NAMALWA (cell line): ENCODE results near the gene FN3K.

Experiments used
- DNase-seq: peaks from one replicate; pipeline ENCODE4 v3.0.0-alpha.2; 2015; ENCODE audit warnings: low spot score

Gene FN3K

GRCh38 chr17:82734987-82735866, at the start of gene FN3K:
TSS of gene FN3K (plus strand) at chr17:82735615. CDS start at chr17:82735637, 22 bp downstream.
- no peak for DNase-seq

- DNase-seq = no peak
Measured at GRCh38 chr17:82686366-82687324, 48.8 kb upstream of the FN3K start.

- no peak for DNase-seq
Measured at GRCh38 chr17:82687375-82687861, 48.0 kb upstream of the FN3K start.

GRCh38 chr17:82687871-82688270, 47.5 kb upstream of the FN3K start:
- DNase-seq = no peak

GRCh38 chr17:82689077-82689476, 46.3 kb upstream of the FN3K start:
- no peak for DNase-seq

- DNase-seq = no peak
Measured at GRCh38 chr17:82690786-82691489, 44.5 kb upstream of the FN3K start.

- no peak for DNase-seq
Measured at GRCh38 chr17:82691714-82692113, 43.7 kb upstream of the FN3K start.

GRCh38 chr17:82692268-82692667, 43.1 kb upstream of the FN3K start:
- DNase-seq = no peak

GRCh38 chr17:82693168-82693867, 42.1 kb upstream of the FN3K start:
- no peak for DNase-seq

- DNase-seq = no peak
Measured at GRCh38 chr17:82694647-82695046, 40.8 kb upstream of the FN3K start.

- DNase-seq = no peak
Measured at GRCh38 chr17:82696259-82696658, 39.2 kb upstream of the FN3K start.

GRCh38 chr17:82696916-82697807, 38.3 kb upstream of the FN3K start:
- no peak for DNase-seq

- DNase-seq = no peak
Measured at GRCh38 chr17:82697808-82698064, 37.7 kb upstream of the FN3K start.

- DNase-seq = peak; percentile 98
Measured at GRCh38 chr17:82698065-82698973, 37.1 kb upstream of the FN3K start, which contains the start of gene RAB40B. TSS of gene RAB40B (minus strand) at chr17:82698698. CDS start at chr17:82698596, 102 bp downstream.

- DNase-seq = no peak
Measured at GRCh38 chr17:82698974-82699442, 36.4 kb upstream of the FN3K start.

GRCh38 chr17:82699551-82699950, 35.9 kb upstream of the FN3K start:
- DNase-seq = no peak

- DNase-seq = no peak
Measured at GRCh38 chr17:82702231-82702927, 33.0 kb upstream of the FN3K start.

- no peak for DNase-seq
Measured at GRCh38 chr17:82703036-82703745, 32.2 kb upstream of the FN3K start.
